ENCODE measurements around the gene ACVR2B. TPM values are rescaled to one million over a fixed set of nuclear protein-coding genes. Genes with fewer than 3 reads are reported as not detected.

The ACVR2B gene
- polyA plus RNA-seq, 1 donor from 2014 or later = 33.3 TPM

GRCh38 chr3:38511546-38511945 is 57.9 kb downstream of the ACVR2B start:
- TF ChIP-seq MXI1 (conservative IDR thresholded peaks at IDR 0.05; ENCODE audit: poor library complexity, severe bottlenecking) (no peak), REST (IDR thresholded peaks at IDR 0.05; ENCODE audit: borderline replicate concordance) (no peak), EP300 (conservative IDR thresholded peaks at IDR 0.05; ENCODE audit: poor library complexity, severe bottlenecking) (no peak), POLR2AphosphoS5 (IDR thresholded peaks at IDR 0.05) (no peak), TAF1 (IDR thresholded peaks at IDR 0.05; ENCODE audit: low read depth) (no peak), EZH2 (IDR thresholded peaks at IDR 0.05; ENCODE audit: borderline replicate concordance, insufficient read depth, low read length, poor library complexity, severe bottlenecking) (no peak), SMC3 (conservative IDR thresholded peaks at IDR 0.05; ENCODE audit: poor library complexity) (no peak), RAD21 (conservative IDR thresholded peaks at IDR 0.05) (no peak)
- TF ChIP-seq, protein P1, sequence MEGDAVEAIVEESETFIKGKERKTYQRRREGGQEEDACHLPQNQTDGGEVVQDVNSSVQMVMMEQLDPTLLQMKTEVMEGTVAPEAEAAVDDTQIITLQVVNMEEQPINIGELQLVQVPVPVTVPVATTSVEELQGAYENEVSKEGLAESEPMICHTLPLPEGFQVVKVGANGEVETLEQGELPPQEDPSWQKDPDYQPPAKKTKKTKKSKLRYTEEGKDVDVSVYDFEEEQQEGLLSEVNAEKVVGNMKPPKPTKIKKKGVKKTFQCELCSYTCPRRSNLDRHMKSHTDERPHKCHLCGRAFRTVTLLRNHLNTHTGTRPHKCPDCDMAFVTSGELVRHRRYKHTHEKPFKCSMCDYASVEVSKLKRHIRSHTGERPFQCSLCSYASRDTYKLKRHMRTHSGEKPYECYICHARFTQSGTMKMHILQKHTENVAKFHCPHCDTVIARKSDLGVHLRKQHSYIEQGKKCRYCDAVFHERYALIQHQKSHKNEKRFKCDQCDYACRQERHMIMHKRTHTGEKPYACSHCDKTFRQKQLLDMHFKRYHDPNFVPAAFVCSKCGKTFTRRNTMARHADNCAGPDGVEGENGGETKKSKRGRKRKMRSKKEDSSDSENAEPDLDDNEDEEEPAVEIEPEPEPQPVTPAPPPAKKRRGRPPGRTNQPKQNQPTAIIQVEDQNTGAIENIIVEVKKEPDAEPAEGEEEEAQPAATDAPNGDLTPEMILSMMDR (IDR thresholded peaks at IDR 0.05; ENCODE audit: poor library complexity, severe bottlenecking) = no peak
- Histone ChIP-seq H2AFZ (ENCODE audit: low read depth, low read length) (no peak overlapping the region), H3K4me3 (ENCODE audit: low read length) (no peak overlapping the region), H3K27ac (ENCODE audit: low read length) (no peak overlapping the region), H3K9me3 (ENCODE audit: low read length) (no peaks in the 10 kb centered on the region), H3K4me2 (ENCODE audit: low read length) (no peak overlapping the region), H3F3A (ENCODE audit: insufficient read depth, low read length, poor library complexity, severe bottlenecking) (no peaks in the 10 kb centered on the region), H3K9me2 (ENCODE audit: insufficient read depth, low read length) (no peaks in the 10 kb centered on the region), H3K36me3 (ENCODE audit: insufficient read depth, low read length) (peaks cover 12% of the 10 kb centered on the region), H3K27me3 (ENCODE audit: insufficient read depth, low read depth, low read length) (no peaks in the 10 kb centered on the region), H3K79me2 (replicated peaks; ENCODE audit: insufficient read depth, low read length) (no peaks in the 10 kb centered on the region), H4K20me1 (ENCODE audit: insufficient read depth) (no peaks in the 10 kb centered on the region), H3K9ac (ENCODE audit: low read length) (no peak overlapping the region)

GRCh38 chr3:38515367-38515766 is 61.7 kb downstream of the ACVR2B start:
- no peak overlapping the region for H2AFZ ChIP-seq (ENCODE audit: low read depth, low read length)
- H3K36me3 ChIP-seq (ENCODE audit: insufficient read depth, low read length) = peaks cover 14% of the 10 kb centered on the region
- no peak overlapping the region for H3K4me3 ChIP-seq (ENCODE audit: low read length)
- no peak for TF ChIP-seq EP300 (conservative IDR thresholded peaks at IDR 0.05; ENCODE audit: poor library complexity, severe bottlenecking)
- no peak for TF ChIP-seq RAD21 (conservative IDR thresholded peaks at IDR 0.05)
- TF ChIP-seq MXI1 (conservative IDR thresholded peaks at IDR 0.05; ENCODE audit: poor library complexity, severe bottlenecking) = no peak
- no peak for TF ChIP-seq POLR2AphosphoS5 (IDR thresholded peaks at IDR 0.05)
- no peak for TF ChIP-seq REST (IDR thresholded peaks at IDR 0.05; ENCODE audit: borderline replicate concordance)
- no peak for TF ChIP-seq TAF1 (IDR thresholded peaks at IDR 0.05; ENCODE audit: low read depth)
- no peak for TF ChIP-seq EZH2 (IDR thresholded peaks at IDR 0.05; ENCODE audit: borderline replicate concordance, insufficient read depth, low read length, poor library complexity, severe bottlenecking)
- no peak for TF ChIP-seq SMC3 (conservative IDR thresholded peaks at IDR 0.05; ENCODE audit: poor library complexity)
- TF ChIP-seq, protein P1 (IDR thresholded peaks at IDR 0.05; ENCODE audit: poor library complexity, severe bottlenecking) = no peak
- H3K79me2 ChIP-seq (replicated peaks; ENCODE audit: insufficient read depth, low read length) = no peaks in the 10 kb centered on the region
- H4K20me1 ChIP-seq (ENCODE audit: insufficient read depth) = no peaks in the 10 kb centered on the region
- no peak overlapping the region for H3K9ac ChIP-seq (ENCODE audit: low read length)
- no peaks in the 10 kb centered on the region for H3K27me3 ChIP-seq (ENCODE audit: insufficient read depth, low read depth, low read length)
- H3K4me2 ChIP-seq (ENCODE audit: low read length) = no peak overlapping the region
- no peaks in the 10 kb centered on the region for H3F3A ChIP-seq (ENCODE audit: insufficient read depth, low read length, poor library complexity, severe bottlenecking)
- no peaks in the 10 kb centered on the region for H3K9me2 ChIP-seq (ENCODE audit: insufficient read depth, low read length)
- no peak overlapping the region for H3K27ac ChIP-seq (ENCODE audit: low read length)
- H3K9me3 ChIP-seq (ENCODE audit: low read length) = no peaks in the 10 kb centered on the region
